GM12801 (cell line): ENCODE measurements around the gene CA12.

ENCODE experiments used
- TF ChIP-seq, protein P1 (sequence below): IDR thresholded peaks from one replicate; pipeline ENCODE4 v1.5.1; 2011; ENCODE audit warnings: control low read depth; ENCODE audit not compliant: insufficient read length; ENCODE audit errors: extremely low read depth

CA12 gene

DNA sequence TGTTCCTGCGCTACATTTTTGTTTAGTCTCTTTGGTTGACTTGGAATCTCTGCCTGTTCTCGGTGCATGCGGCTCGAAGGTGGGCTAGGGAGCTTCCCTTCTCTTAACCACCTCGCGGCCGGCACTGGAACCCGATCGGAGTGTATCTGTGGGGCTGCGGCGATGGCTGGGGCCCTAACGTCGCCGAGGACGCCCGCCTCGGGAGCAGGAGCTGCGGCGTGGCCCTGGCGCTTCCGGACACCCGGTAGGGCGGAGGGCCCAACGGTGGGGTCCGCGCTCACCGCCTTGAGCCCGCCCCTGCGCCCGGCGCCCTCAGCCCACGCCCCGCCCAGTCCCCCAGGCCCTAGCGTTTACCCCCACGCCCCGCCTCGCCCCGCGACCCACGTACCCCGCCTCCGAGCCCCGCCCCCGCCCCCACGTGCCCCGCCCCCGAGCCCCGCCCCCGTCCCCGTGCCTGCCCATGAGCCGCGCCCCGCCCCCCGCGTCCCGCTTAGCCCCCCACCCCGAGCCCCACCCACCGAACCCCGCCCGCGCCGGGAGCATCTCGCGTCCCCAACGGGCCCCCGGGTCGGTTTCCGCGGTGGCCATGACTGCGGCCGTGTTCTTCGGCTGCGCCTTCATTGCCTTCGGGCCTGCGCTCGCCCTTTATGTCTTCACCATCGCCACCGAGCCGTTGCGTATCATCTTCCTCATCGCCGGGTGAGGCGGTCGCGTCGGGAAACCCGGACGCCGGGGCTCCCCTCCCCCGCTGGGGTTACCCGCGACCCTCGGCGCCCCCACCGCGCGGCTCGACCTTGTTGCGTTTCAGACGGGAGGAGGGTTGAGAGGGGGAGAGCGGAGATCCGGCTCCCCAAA is 104.4 kb downstream of the CA12 start, which contains the start of gene APH1B:
TSS of gene APH1B (plus strand) at position 568 of the 855 bp plus-strand sequence. CDS start at position 587, 19 bp downstream.
- TF ChIP-seq, protein P1, sequence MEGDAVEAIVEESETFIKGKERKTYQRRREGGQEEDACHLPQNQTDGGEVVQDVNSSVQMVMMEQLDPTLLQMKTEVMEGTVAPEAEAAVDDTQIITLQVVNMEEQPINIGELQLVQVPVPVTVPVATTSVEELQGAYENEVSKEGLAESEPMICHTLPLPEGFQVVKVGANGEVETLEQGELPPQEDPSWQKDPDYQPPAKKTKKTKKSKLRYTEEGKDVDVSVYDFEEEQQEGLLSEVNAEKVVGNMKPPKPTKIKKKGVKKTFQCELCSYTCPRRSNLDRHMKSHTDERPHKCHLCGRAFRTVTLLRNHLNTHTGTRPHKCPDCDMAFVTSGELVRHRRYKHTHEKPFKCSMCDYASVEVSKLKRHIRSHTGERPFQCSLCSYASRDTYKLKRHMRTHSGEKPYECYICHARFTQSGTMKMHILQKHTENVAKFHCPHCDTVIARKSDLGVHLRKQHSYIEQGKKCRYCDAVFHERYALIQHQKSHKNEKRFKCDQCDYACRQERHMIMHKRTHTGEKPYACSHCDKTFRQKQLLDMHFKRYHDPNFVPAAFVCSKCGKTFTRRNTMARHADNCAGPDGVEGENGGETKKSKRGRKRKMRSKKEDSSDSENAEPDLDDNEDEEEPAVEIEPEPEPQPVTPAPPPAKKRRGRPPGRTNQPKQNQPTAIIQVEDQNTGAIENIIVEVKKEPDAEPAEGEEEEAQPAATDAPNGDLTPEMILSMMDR: no peak

DNA sequence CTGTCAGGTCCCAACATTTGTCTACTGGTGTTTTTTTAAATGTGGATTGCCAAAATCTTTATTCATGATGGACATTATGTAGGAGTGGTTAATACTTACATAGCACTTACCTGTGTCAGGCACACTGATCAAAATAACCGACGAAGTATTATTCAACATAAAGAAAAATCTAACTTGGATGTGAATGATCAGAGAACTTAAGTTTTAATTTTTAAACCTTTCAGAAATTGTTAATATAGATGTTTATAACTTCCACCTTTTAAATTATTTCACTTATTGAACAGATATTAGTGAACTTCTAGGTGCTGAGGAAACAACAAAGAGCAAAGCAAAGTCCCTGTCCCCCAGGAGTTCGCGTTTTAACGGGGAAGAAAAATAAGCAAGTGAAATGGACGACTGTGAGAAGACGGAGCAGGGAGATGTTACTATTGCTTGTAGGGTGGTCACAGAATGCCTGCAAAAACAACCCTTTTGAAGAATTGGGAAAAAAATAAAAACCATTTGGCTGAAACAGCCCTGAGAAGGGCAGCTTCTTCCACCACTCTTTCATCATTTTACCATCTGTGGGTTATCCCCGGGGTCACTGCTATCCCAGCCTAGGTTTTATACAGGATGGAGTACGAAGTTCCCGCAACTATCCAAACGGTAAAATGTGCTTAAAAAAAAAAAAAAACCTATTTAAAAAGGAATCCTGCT is 105.2 kb downstream of the CA12 start:
- TF ChIP-seq, protein P1: no peak

DNA sequence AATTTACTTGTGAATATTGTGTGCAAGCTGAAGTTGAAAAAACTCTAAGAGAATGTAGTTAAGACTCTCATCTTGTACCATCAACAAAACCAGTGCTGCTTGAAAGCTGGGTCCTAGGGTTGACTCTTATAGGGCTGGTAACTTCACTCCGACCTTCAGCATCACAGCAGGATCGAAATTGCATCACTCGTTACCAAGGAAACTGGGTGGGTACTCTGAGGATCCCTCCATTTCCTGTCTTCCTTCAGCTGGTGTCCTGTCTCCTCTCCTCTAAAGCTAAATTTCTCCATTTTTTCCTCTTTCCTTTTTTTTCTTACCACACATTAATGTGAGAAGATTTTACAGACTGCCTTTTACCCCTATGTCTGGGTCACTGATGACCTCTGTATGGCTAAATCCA is 107.2 kb downstream of the CA12 start:
- TF ChIP-seq, protein P1: no peak
